Neural progenitor cell (in vitro differentiated cells): ENCODE data around the gene EOLA1.

Source experiments
- EZH2 ChIP-seq: fragments of 200-600 bp; sonication (generic); IDR thresholded peaks from 2 replicates; pipeline ENCODE4 v1.6.1; 2017; ENCODE audit warnings: antibody characterized with exemption, mild to moderate bottlenecking, moderate library complexity
- TF ChIP-seq, protein P1 (sequence below): fragments of 200-600 bp; sonication (generic); IDR thresholded peaks from 2 replicates; pipeline ENCODE4 v1.5.1; 2017; ENCODE audit warnings: antibody characterized with exemption, mild to moderate bottlenecking

DNA sequence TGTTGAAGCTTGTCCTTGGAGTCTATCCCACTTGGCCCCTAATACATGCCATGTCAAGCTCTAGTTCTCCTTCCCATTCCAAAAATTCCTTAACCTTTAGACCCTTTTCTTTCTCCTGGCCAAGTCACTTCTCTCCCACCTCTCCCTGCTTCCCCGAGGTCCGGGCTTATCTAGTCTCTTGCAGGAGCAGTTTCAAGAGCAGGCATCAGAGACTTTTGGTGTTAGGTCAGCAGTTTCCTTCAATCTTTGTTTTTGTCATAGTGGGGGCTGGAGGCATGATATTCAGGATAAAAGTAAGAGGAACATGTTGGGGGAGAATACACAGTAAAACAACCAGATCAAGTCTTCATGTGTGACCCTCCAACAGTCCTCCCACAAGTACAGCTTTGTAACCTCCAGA is 24.2 kb upstream of the EOLA1 start:
- TF ChIP-seq, protein P1, sequence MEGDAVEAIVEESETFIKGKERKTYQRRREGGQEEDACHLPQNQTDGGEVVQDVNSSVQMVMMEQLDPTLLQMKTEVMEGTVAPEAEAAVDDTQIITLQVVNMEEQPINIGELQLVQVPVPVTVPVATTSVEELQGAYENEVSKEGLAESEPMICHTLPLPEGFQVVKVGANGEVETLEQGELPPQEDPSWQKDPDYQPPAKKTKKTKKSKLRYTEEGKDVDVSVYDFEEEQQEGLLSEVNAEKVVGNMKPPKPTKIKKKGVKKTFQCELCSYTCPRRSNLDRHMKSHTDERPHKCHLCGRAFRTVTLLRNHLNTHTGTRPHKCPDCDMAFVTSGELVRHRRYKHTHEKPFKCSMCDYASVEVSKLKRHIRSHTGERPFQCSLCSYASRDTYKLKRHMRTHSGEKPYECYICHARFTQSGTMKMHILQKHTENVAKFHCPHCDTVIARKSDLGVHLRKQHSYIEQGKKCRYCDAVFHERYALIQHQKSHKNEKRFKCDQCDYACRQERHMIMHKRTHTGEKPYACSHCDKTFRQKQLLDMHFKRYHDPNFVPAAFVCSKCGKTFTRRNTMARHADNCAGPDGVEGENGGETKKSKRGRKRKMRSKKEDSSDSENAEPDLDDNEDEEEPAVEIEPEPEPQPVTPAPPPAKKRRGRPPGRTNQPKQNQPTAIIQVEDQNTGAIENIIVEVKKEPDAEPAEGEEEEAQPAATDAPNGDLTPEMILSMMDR: no peak
- TF ChIP-seq EZH2: no peak
